HEK293 (cell line): Measurements from ENCODE around the gene FOXB2.

Source experiments
- CTCF ChIA-PET: fragments of 350-600 bp; formaldehyde crosslinking; extraction: SDS; loops from one replicate; lab custom pipeline; 2021; ENCODE audit warnings: antibody characterized with exemption; lab: Yijun Ruan, JAX
- POLR2A ChIA-PET: fragments of 300-600 bp; formaldehyde crosslinking; extraction: SDS; loops from one replicate; lab custom pipeline; 2020; ENCODE audit warnings: antibody characterized with exemption, inconsistent platforms; lab: Yijun Ruan, JAX
- H3K27ac ChIP-seq: fragments of 200-500 bp; sonication (Bioruptor generic); 2 replicates; pipeline ENCODE4 v1.5.1; 2014; ENCODE audit warnings: low read depth, low read length, control low read depth, inconsistent platforms; ENCODE audit errors: extremely low read depth
- H3K36me3 ChIP-seq, 2 experiments: fragments of 200-500 bp in 1 of 2; sonication (Bioruptor generic) in 1 of 2; 1 replicate in 1 of 2; 2 replicates in 1 of 2; pipeline ENCODE4 v1.5.1; 2014 to 2017; ENCODE audit warnings: inconsistent platforms in 2 of 2, low read length in 2 of 2; ENCODE audit not compliant: control insufficient read depth in 2 of 2, insufficient read depth in 1 of 2
- H3K4me1 ChIP-seq: fragments of 200-500 bp; sonication (Bioruptor generic); 2 replicates; pipeline ENCODE4 v1.5.1; 2014; ENCODE audit warnings: mild to moderate bottlenecking, low read length, inconsistent platforms; ENCODE audit not compliant: control insufficient read depth, insufficient read depth
- H3K4me3 ChIP-seq: 2 replicates; pipeline ENCODE4 v1.5.1; 2011; ENCODE audit warnings: low read depth, mild to moderate bottlenecking, control low read depth, low read length, moderate library complexity
- H3K9me3 ChIP-seq: fragments of 200-500 bp; sonication (Bioruptor generic); 2 replicates; pipeline ENCODE4 v1.5.1; 2014; ENCODE audit warnings: low read depth, low read length, inconsistent platforms; ENCODE audit not compliant: control insufficient read depth, insufficient read depth
- EGR2 ChIP-seq: fragments of 450-650 bp; formaldehyde crosslinking; IDR thresholded peaks from 2 replicates; pipeline ENCODE4 v1.5.1; 2016; ENCODE audit warnings: low read depth, missing biosample characterization, missing genetic modification characterization
- GLIS2 ChIP-seq: fragments of 450-650 bp; formaldehyde crosslinking; IDR thresholded peaks from 2 replicates; pipeline ENCODE4 v1.5.1; 2016; ENCODE audit warnings: missing biosample characterization, missing genetic modification characterization
- MZF1 ChIP-seq: fragments of 450-650 bp; formaldehyde crosslinking; IDR thresholded peaks from 2 replicates; pipeline ENCODE4 v1.5.1; 2017; ENCODE audit warnings: missing biosample characterization, missing genetic modification characterization, borderline replicate concordance
- ZBTB21 ChIP-seq: fragments of 450-650 bp; formaldehyde crosslinking; IDR thresholded peaks from 2 replicates; pipeline ENCODE4 v1.5.1; 2017; ENCODE audit warnings: missing biosample characterization, missing genetic modification characterization
- ZFP69B ChIP-seq: fragments of 450-650 bp; formaldehyde crosslinking; IDR thresholded peaks from 2 replicates; pipeline ENCODE4 v1.5.1; 2016; ENCODE audit warnings: missing biosample characterization, missing genetic modification characterization
- ZNF112 ChIP-seq: fragments of 450-650 bp; formaldehyde crosslinking; IDR thresholded peaks from 2 replicates; pipeline ENCODE4 v1.5.0; 2017; ENCODE audit warnings: missing biosample characterization, missing genetic modification characterization
- ZNF202 ChIP-seq: fragments of 450-650 bp; formaldehyde crosslinking; IDR thresholded peaks from 2 replicates; pipeline ENCODE4 v1.5.1; 2016; ENCODE audit warnings: missing biosample characterization, missing genetic modification characterization, borderline replicate concordance
- ZNF223 ChIP-seq: fragments of 450-650 bp; formaldehyde crosslinking; IDR thresholded peaks from 2 replicates; pipeline ENCODE4 v1.5.1; 2016; ENCODE audit warnings: missing biosample characterization, missing genetic modification characterization
- ZNF302 ChIP-seq: fragments of 450-650 bp; formaldehyde crosslinking; IDR thresholded peaks from 2 replicates; pipeline ENCODE4 v1.5.1; 2016; ENCODE audit warnings: missing biosample characterization, missing genetic modification characterization, low read depth
- ZNF404 ChIP-seq: fragments of 450-650 bp; formaldehyde crosslinking; IDR thresholded peaks from 2 replicates; pipeline ENCODE4 v1.5.1; 2017; ENCODE audit warnings: missing biosample characterization, missing genetic modification characterization
- ZNF561 ChIP-seq: fragments of 450-650 bp; IDR thresholded peaks from 2 replicates; pipeline ENCODE4 v1.5.1; 2018; ENCODE audit warnings: missing biosample characterization, missing genetic modification characterization, borderline replicate concordance
- ZNF585B ChIP-seq: fragments of 450-650 bp; formaldehyde crosslinking; IDR thresholded peaks from 2 replicates; pipeline ENCODE4 v1.5.1; 2016; ENCODE audit warnings: missing biosample characterization, missing genetic modification characterization
- ZNF600 ChIP-seq: fragments of 450-650 bp; formaldehyde crosslinking; IDR thresholded peaks from 2 replicates; pipeline ENCODE4 v1.5.1; 2016; ENCODE audit warnings: missing biosample characterization, missing genetic modification characterization
- ZNF623 ChIP-seq: fragments of 450-650 bp; formaldehyde crosslinking; IDR thresholded peaks from 2 replicates; pipeline ENCODE4 v1.5.1; 2016; ENCODE audit warnings: missing biosample characterization, missing genetic modification characterization
- ZNF658 ChIP-seq: fragments of 450-650 bp; formaldehyde crosslinking; IDR thresholded peaks from 2 replicates; pipeline ENCODE4; 2016; ENCODE audit warnings: missing biosample characterization, missing genetic modification characterization
- ZNF664 ChIP-seq: fragments of 450-650 bp; formaldehyde crosslinking; IDR thresholded peaks from 2 replicates; pipeline ENCODE4 v1.5.1; 2016; ENCODE audit warnings: missing biosample characterization, missing genetic modification characterization
- ZNF677 ChIP-seq: fragments of 450-650 bp; IDR thresholded peaks from 2 replicates; pipeline ENCODE4 v1.5.0; 2018; ENCODE audit warnings: missing biosample characterization, mild to moderate bottlenecking, missing genetic modification characterization, moderate library complexity
- TF ChIP-seq, protein P1 (sequence below): fragments of 450-650 bp; formaldehyde crosslinking; optimal IDR thresholded peaks from 2 replicates; pipeline ENCODE3; 2016; ENCODE audit warnings: missing biosample characterization, mild to moderate bottlenecking, missing genetic modification characterization
- TF ChIP-seq, protein P2 (sequence below): fragments of 450-650 bp; formaldehyde crosslinking; IDR thresholded peaks from 2 replicates; pipeline ENCODE4 v1.5.1; 2016; ENCODE audit warnings: missing biosample characterization, missing genetic modification characterization, low read depth
- TF ChIP-seq, protein P3 (sequence below): fragments of 450-650 bp; formaldehyde crosslinking; IDR thresholded peaks from 2 replicates; pipeline ENCODE4 v1.5.1; 2017; ENCODE audit warnings: missing biosample characterization, mild to moderate bottlenecking, missing genetic modification characterization, moderate library complexity
- TF ChIP-seq, protein P4 (sequence below): fragments of 450-650 bp; IDR thresholded peaks from 2 replicates; pipeline ENCODE4 v1.5.1; 2018; ENCODE audit warnings: missing biosample characterization, missing genetic modification characterization
- TF ChIP-seq, protein P5 (sequence below): fragments of 450-650 bp; formaldehyde crosslinking; IDR thresholded peaks from 2 replicates; pipeline ENCODE4 v1.5.1; 2016; ENCODE audit warnings: missing biosample characterization, missing genetic modification characterization

The FOXB2 gene

DNA sequence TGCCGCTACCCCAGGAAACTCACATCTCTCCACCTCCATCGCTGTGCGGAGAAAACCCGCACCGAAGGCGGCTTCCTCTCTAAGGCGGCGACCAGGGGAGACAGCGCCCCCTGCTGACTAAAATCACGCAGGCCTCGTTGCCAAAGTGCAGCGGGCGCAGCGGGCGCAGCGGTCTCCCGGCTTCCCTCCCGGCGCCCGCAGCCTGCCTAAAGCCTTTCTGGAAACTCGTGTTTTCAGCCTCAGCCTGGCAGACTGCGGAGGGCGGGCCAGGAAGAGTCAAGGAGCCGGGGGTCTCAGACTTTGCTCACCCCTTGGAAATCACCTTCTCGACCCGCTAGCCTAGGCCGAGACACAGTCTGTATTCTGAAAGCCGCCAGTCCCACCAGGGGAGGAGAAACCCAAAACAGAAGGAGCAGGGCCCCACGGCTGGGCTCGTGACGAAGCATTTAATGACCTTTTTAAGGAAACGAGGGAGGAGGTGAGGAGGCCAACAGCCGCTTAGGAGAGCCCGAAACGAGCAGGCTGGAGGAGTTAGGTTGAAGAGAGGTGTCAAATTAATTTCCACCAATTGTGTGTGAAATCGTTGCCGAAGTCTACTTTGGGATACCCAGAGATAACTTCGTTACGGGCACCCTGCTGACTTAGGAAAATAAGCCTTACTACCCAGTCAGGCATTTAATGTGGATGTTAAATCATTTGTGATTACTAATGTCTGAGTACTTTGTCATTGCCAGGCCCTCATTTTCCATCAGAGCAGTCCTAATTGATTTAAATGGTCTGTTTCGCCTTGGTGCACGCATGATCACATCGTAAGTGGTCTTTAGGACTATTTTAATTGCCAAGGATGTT is 7.3 kb upstream of the FOXB2 start (continued):
- TF ChIP-seq, protein P1, sequence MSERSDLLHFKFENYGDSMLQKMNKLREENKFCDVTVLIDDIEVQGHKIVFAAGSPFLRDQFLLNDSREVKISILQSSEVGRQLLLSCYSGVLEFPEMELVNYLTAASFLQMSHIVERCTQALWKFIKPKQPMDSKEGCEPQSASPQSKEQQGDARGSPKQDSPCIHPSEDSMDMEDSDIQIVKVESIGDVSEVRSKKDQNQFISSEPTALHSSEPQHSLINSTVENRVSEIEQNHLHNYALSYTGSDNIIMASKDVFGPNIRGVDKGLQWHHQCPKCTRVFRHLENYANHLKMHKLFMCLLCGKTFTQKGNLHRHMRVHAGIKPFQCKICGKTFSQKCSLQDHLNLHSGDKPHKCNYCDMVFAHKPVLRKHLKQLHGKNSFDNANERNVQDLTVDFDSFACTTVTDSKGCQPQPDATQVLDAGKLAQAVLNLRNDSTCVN (tag by site-specific recombination), result peak; percentile 40

DNA sequence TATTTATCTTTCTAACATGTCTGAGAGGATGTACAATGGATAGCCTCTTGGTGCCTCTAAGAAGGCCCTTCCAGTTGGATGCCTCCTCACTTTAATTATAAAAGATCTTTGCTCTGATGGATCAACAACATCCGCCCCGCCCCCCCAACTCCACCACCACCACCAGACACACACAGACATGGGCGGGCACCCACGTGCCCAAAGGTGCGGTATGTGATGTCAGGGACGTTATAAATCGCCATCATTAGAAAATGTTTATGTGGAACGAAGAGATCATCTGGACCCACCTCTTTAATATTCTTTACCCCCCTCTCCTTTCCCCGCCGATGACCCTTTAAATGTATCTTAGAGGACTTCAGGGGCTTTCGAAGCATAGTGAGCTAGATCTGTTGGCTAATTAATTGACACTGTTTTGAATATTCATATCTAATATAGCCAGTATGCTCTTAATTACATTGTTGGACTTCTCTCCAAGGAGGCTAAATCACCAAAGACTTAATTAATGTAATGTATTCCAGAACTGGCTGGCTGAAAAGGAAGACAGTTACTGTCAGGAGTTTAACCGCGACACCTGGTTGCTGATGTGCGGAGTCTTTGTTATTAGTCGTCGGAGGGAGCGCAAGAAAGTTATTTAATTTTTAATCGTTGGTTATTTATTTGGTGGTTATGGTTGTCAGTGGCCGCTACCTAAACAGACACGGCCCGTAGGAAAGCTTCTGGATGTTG is 6.1 kb upstream of the FOXB2 start:
- TF ChIP-seq ZNF664 (tag by site-specific recombination) (no peak), ZNF561 (tag by site-specific recombination) (no peak), MZF1 (tag by site-specific recombination) (no peak), ZNF302 (tag by site-specific recombination) (no peak)
- TF ChIP-seq, protein P2, sequence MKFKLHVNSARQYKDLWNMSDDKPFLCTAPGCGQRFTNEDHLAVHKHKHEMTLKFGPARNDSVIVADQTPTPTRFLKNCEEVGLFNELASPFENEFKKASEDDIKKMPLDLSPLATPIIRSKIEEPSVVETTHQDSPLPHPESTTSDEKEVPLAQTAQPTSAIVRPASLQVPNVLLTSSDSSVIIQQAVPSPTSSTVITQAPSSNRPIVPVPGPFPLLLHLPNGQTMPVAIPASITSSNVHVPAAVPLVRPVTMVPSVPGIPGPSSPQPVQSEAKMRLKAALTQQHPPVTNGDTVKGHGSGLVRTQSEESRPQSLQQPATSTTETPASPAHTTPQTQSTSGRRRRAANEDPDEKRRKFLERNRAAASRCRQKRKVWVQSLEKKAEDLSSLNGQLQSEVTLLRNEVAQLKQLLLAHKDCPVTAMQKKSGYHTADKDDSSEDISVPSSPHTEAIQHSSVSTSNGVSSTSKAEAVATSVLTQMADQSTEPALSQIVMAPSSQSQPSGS (tag by site-specific recombination), result no peak
- TF ChIP-seq, protein P3, sequence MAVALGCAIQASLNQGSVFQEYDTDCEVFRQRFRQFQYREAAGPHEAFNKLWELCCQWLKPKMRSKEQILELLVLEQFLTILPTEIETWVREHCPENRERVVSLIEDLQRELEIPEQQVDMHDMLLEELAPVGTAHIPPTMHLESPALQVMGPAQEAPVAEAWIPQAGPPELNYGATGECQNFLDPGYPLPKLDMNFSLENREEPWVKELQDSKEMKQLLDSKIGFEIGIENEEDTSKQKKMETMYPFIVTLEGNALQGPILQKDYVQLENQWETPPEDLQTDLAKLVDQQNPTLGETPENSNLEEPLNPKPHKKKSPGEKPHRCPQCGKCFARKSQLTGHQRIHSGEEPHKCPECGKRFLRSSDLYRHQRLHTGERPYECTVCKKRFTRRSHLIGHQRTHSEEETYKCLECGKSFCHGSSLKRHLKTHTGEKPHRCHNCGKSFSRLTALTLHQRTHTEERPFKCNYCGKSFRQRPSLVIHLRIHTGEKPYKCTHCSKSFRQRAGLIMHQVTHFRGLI, result no peak
- TF ChIP-seq, protein P4, sequence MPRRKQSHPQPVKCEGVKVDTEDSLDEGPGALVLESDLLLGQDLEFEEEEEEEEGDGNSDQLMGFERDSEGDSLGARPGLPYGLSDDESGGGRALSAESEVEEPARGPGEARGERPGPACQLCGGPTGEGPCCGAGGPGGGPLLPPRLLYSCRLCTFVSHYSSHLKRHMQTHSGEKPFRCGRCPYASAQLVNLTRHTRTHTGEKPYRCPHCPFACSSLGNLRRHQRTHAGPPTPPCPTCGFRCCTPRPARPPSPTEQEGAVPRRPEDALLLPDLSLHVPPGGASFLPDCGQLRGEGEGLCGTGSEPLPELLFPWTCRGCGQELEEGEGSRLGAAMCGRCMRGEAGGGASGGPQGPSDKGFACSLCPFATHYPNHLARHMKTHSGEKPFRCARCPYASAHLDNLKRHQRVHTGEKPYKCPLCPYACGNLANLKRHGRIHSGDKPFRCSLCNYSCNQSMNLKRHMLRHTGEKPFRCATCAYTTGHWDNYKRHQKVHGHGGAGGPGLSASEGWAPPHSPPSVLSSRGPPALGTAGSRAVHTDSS (tag by site-specific recombination), result no peak
- Histone ChIP-seq H3K9me3 (no peaks in the 10 kb centered on the region), H3K36me3 (no peaks in the 10 kb centered on the region), H3K27ac (no peak overlapping the region), H3K4me1 (peaks cover 7% of the 10 kb centered on the region; the same call in 1 of the 2 replicates), H3K4me3 (no peak overlapping the region)
- CTCF ChIA-PET, result interaction anchor here (0.7 to 1.2 kb wide), 2 partner anchors 74 to 277 kb away, joined by 3 to 4 read pairs; no protein-coding TSS in a partner anchor
- POLR2A ChIA-PET, result no interaction called here

DNA sequence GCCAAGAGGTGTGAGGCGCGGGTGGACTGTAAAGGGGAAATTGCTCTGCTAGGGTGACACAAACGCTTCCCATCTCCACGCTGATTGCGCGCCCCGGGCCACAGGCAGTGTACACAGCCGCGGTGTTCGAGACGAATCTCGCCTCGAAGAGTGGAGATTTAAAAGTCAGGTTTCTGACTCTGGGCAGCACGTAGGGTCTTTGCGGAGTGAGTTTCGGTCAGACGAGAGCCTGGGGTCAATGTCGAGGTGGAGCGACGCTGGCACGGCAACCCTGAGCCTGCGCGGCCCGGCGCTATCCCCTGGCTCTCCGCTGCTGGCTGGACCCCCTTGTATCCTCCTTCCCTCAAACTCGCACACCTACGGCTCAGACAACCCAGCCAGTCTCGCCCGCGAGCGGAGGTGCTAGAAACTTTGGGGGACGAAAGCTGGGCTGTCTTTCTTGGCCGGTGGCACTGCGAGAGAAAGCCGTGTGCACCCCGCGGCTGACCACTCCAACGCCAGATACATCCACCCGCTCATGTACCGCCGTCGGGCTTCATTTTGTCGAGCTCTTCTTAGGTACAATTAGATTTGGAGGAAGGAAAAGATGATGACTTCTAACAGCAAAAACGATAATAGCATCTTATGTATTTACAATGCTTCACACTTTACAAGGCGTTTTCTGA is 5.4 kb upstream of the FOXB2 start:
- Histone ChIP-seq H3K4me1 (peaks cover 9% of the 10 kb centered on the region), H3K36me3 (no peaks in the 10 kb centered on the region), H3K4me3 (no peak overlapping the region), H3K9me3 (no peaks in the 10 kb centered on the region), H3K27ac (no peak overlapping the region)
- POLR2A ChIA-PET, result no interaction called here
- CTCF ChIA-PET, result interaction anchor here (0.7 to 1.3 kb wide), 3 partner anchors 17 to 137 kb away, joined by 3 to 4 read pairs (median 3); no protein-coding TSS in a partner anchor
- no peak for TF ChIP-seq ZNF677 (tag by site-specific recombination)
- TF ChIP-seq ZBTB21 (tag by site-specific recombination), result no peak
- TF ChIP-seq ZNF561 (tag by site-specific recombination), result no peak
- TF ChIP-seq, protein P5, sequence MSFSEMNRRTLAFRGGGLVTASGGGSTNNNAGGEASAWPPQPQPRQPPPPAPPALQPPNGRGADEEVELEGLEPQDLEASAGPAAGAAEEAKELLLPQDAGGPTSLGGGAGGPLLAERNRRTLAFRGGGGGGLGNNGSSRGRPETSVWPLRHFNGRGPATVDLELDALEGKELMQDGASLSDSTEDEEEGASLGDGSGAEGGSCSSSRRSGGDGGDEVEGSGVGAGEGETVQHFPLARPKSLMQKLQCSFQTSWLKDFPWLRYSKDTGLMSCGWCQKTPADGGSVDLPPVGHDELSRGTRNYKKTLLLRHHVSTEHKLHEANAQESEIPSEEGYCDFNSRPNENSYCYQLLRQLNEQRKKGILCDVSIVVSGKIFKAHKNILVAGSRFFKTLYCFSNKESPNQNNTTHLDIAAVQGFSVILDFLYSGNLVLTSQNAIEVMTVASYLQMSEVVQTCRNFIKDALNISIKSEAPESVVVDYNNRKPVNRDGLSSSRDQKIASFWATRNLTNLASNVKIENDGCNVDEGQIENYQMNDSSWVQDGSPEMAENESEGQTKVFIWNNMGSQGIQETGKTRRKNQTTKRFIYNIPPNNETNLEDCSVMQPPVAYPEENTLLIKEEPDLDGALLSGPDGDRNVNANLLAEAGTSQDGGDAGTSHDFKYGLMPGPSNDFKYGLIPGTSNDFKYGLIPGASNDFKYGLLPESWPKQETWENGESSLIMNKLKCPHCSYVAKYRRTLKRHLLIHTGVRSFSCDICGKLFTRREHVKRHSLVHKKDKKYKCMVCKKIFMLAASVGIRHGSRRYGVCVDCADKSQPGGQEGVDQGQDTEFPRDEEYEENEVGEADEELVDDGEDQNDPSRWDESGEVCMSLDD (tag by site-specific recombination), result no peak
- no peak for TF ChIP-seq GLIS2 (tag by site-specific recombination)
- no peak for TF ChIP-seq ZNF223 (tag by site-specific recombination)
- TF ChIP-seq ZNF404 (tag by site-specific recombination), result no peak
- no peak for TF ChIP-seq ZNF202 (tag by site-specific recombination)
- no peak for TF ChIP-seq ZNF585B (tag by site-specific recombination)
- TF ChIP-seq ZNF658 (tag by site-specific recombination), result no peak
- TF ChIP-seq ZNF112 (tag by site-specific recombination), result no peak
- no peak for TF ChIP-seq ZNF600 (tag by site-specific recombination)
- TF ChIP-seq EGR2 (tag by site-specific recombination), result no peak
- TF ChIP-seq ZFP69B, result no peak
- no peak for TF ChIP-seq ZNF623 (tag by site-specific recombination)
